GM18508 (cell line): Measurements from ENCODE around the gene ZSCAN32.

Experiments
- ATAC-seq: cut with Tn5 transposase; IDR thresholded peaks from one replicate; pipeline ENCODE4 v1.9.1; 2021; ENCODE audit warnings: moderate number of reproducible peaks; ENCODE audit not compliant: insufficient read depth, unreplicated experiment

Gene ZSCAN32

DNA sequence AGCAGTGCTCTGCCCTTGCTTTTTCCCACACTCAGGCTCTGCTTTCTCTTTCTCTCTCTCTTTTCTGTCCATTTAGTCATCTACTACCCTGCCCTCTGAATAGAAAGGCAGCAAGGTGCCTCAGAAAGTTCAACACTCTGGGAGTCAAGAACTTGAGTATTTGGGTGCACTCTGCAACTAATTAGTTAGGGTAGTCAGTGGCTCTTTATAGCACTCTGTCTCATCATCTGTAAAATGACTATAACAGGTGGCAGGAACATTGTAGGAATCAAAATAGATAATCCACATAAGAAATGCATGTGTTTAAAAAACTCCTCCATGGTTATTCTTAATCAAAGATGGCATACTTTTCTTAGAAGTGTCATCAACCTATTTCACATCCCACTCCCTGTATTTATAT lies 37.9 kb downstream of the ZSCAN32 start:
- no peak for ATAC-seq

DNA sequence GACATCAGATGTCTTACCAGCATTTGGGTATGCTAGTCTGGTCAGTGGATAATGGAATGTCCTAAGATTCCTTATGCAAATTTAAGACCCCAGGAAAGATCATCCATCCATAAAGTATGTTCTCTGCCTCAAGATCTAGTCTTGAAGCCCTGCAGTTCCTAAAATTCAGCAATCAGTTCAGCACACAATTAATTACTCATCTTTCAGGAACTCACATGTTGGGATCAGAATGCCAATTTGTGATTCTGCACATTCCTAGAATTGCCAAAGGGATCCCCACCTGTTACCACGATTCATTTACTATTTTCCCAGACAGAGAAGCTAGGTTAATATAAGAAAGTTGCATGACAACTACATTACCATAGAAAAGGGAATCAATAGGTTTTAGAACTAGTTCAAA lies 41.9 kb downstream of the ZSCAN32 start:
- ATAC-seq = no peak

DNA sequence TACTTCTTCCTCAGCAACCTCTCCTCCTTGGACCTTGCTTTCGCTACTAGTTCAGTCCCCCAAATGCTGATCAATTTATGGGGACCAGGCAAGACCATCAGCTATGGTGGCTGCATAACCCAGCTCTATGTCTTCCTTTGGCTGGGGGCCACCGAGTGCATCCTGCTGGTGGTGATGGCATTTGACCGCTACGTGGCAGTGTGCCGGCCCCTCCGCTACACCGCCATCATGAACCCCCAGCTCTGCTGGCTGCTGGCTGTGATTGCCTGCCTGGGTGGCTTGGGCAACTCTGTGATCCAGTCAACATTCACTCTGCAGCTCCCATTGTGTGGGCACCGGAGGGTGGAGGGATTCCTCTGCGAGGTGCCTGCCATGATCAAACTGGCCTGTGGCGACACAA lies 44.7 kb downstream of the ZSCAN32 start:
- no peak for ATAC-seq

GRCh38 chr16:3355589-3355988 lies 45.2 kb downstream of the ZSCAN32 start, which contains the start of gene OR2C1:
OR2C1 (plus strand) TSS chr16:3355889; CDS start chr16:3355941, 52 bp downstream.
- no peak for ATAC-seq

- ATAC-seq = no peak
Observed at GRCh38 chr16:3349175-3349574, 51.6 kb downstream of the ZSCAN32 start.

DNA sequence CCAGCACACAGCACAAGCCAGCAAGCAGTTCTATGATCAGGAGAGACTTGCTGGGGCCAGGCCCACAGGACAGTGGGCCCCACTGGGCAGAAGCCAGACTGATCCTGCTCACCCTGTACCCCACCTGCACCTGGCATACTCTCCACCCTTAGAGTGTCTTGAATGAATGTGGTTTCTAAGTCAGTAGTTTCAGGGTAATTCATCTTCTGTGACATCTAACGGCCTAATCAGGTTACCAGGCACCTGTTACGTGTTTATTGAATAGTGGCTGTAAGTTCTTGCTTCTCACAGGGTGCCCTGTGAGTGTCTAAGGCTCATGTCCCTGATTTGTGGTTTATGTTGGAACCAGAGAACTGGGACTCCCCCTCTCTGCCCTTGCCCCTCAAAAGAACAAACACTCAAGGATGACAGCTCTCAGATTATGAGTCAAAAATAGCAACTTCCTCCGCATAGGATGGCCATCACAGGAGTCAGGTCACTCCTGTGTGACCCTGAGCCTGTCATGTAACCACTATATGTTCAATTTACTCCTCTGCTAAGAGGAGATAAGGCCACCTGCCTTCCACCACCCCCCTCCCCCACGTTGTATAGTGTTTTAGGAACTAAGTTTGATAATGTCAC lies 52.1 kb downstream of the ZSCAN32 start:
- ATAC-seq = no peak

DNA sequence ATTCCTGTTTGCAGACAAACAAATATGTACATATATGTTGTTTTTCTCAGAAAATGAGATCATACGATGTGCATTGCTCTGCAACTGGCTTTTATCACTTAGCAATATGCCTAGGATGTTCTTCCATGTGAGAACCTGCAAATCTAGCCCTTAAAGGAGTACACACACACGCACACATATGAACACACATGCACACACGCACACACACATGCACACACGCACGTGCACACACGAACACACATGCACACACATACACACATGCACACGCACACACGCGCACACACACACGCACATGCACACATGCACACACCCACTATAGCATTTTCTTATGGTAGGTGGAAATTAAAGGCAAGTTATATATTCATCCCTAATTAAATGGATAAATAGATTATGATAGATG lies 53.2 kb downstream of the ZSCAN32 start:
- no peak for ATAC-seq

DNA sequence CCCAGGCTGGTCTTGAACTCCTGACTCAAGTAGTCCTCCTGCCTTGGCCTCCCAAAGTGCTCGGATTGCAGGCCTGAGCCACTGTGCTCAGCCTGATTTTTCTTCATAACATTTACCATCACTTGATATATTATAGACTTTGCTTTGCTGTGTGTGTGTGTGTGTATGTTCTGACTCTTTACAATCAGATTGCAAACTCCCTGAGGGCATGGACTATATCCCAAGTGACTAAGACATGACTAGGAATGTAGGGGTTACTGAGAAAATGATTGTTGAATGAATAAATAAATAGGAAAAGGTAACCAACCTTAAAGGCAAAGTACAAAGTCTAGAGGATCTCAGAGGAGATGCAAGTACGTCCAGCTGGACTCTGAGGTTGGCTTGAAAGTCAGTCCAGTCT lies 54.8 kb downstream of the ZSCAN32 start:
- no peak for ATAC-seq
